HG03342 (cell line): ENCODE measurements around the gene RPL35A.
"Not testable (repeated sequence)": the region's sequence is repeated elsewhere in the genome, so short reads cannot be mapped to it uniquely, and the experiment has no call there.

ENCODE experiments used
- ATAC-seq: cut with Tn5 transposase; IDR thresholded peaks from one replicate; pipeline ENCODE4 v1.9.1; 2021; ENCODE audit warnings: mild to moderate bottlenecking, moderate library complexity; ENCODE audit not compliant: unreplicated experiment

Gene RPL35A

DNA sequence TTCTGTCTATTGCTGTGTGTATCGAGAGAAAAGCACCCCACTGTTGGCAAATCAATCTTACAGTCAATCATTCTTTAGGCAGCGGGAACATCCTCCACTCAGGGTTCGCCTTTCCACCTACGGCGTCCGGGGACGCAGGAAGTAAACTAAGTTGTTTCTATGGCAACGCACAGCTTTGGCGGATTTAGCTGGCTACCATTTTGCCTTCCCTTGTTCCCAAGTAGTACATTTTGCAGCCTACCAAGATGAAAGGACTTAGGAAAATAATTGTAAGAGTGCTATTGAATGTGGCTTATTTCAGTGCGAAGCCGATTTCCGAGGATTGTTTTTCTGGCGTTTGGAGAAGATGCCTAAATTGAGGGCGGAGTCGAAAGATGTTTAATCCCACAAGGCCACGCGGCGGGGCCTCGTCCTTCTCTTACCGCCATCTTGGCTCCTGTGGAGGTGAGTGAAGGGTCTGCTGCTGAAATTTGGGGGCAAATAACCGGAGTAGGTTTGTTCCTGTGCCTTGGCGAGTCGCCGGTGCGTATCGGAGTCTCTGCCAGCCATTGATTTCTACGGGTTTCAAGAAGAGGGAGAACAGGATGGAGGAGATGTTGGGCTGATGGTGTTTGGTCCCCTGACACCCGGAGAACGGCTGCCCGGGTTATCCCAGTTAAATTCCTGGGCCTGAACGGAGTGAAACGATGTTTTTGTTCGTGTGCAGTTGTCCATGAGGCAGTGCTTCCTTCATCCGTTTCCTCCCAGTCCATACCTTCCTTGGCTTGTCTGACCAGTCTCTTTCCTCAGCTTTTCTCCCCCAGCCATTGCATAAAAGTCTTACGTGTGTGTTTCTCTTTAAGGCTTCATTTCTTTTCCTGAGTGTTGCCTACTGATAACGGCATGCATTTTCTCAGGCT lies at the start of gene RPL35A:
RPL35A (plus strand) TSS at position 413 of the 899 bp plus-strand sequence. CDS start 778 bp downstream, outside the sequence.
- ATAC-seq = peak; percentile 93

DNA sequence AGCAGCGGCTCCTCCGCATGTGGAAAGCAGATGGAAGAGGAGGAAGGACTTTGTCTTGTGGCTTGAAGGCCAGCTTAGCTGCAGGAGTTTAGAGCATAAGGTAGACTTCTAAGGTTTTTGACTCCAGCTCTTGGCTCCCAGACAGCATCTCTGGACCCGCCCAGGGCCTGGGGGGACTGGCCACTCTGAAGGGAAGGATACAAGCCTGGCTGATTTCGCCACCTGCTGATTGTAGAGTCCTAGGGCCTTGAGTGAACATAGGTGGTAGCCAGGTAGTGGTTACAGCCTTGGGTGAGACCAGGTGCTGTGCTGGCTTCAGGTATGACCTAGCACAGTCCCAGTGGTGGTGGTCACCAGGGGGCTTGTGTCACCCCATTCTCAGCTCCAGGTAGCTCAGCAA lies 48.4 kb upstream of the RPL35A start:
- ATAC-seq = no peak

DNA sequence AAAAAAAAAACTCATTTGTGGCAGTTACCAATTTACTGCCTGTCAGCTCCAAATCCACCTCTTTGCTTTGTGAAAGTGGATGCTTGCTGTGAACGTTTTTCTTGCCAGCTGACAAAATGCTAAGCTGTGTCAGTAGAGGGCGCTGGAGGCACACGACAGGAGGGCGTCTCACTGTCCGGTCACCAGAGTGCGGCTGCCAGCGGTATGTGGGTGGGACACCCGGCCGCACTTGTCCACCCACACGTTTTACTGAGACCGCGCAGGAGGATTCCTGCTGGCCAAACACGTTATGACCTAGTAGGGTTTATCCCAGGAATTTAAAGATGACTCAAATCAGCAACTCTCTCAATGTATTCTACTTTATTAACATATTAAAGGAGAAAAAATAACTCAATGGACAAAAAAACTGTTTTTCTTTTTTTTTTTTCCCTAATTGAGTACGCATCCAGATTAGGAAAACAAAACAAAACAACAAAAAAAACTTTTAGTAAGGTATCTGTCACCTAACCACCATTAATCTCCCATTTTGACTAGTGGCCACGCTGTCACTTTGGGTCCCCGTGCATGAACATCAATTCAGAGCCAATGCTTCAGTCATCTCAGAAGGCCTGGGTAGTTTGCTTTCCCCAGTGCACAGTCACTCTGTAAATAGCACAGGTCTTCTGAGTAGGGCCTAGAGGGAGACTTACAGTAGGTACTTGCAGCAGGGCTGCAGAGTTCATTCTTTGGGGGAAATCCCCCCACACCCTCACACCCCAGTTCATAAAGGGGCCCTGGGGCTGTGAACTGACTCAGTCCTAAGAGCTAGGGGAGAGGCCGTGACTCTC lies 43.8 kb upstream of the RPL35A start:
- peak; percentile 76 for ATAC-seq

DNA sequence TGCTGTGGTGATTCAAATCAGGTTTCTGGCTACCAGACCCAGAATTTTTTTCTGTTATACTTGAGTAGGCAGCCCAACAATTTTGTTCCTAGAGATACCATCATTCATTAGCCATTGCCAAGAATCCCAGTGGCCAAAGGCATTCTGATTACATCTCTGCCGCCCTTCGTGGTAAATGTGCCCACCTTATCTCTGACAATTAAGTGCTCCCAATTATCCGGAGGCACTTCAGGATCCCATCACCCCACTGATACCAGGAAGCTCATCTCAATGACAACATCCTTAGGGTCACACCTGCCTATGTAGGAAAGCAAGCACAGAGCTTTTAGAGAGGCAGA lies 43.2 kb upstream of the RPL35A start:
- ATAC-seq = peak; percentile 12

DNA sequence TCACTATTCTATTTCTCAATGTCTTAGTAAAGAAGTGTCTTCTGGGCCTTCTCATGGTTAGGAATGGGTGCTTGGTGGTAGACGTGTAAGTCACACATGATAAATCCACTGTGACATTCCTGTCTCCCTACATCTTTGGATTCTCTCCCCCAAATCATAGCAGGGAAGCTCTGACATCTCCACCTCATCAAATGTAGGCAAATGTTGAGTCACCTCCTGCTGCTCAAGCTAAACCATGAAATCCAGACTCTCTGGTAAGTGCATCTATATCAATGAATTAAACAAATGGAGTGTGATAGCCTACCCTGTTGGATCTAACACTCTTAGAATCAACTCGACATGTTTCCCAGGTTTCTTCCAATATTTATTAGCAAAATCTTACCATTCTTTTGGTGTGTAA lies 42.8 kb upstream of the RPL35A start:
- ATAC-seq = no peak

DNA sequence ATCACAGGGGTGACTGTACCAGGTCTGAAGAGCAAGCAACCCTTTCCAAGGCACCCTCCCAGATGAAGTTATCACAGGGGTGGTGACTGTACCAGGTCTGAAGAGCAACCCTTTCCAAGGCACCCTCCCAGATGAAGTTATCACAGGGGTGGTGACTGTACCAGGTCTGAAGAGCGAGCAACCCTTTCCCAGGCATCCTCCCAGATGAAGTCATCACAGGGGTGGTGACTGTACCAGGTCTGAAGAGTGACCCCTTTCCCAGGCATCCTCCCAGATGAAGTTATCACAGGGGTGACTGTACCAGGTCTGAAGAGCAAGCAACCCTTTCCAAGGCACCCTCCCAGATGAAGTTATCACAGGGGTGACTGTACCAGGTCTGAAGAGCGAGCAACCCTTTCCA lies 41.4 kb upstream of the RPL35A start:
- ATAC-seq = not testable (repeated sequence)

DNA sequence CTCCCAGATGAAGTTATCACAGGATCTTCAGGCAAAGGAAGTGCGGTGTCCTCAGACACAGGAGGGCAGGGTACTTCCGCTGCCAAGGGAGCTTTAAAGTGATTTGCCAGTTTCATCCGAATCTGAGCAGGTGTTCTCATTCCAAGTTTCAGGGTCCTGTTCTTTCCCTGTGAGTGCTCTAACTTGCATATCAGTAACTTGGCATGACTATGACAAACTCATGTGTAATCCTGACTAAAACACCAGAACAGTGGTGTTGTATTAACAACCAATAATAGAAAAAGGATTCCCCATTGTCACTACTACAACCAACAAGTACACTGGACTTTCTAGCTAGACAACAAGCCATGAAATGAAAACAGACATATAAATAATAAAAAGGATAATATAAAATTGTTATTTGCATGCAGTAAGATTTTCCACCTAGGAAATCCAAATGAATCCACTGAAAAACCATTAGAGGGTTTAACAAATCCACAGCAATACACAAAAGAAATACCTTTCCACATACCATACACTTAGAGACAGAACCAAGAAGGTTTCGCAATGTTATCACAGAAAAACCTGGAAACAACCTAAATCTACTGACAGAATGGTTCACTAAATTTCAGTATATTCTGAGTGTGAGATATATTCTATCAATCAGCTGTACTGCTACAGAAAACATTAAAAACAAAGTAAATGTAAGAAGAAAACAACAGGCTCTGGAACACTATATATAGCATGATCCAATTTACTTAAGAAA lies 40.9 kb upstream of the RPL35A start:
- no peak for ATAC-seq

DNA sequence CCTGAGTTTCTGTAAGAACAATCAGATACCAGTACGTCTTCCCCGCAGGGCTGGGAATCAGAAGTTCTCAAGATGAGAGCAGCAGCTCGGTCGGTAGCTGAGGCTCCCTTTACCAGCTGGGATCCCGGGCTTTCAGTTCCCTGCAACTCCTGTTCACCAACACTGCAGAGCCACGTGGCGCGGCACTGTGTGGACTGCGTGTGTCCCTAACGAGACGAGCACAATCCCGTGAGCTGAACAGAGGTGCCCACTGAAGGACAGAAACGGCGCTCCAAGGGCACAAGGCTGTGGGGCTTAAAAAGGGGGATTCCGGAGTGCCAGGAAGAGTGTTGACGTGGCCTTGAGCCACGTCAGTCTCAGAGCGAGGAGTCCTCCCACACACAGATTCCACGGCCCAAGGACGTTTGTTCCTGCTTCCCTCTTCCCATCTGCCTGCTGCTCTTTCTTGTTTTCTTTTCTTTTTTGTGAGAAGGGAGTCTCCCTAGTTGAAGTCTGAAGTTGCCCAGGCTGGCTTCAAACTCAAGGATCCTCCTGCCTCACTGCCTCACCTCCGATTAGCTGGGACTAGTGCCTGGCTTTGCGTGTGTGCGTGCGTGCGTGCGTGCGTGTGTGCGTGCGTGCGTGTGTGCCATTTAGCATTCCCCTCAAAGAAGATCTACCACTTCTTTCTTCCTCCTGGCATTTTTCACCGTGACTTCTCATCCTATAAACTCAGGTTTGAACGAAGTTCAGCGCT lies 37.1 kb upstream of the RPL35A start:
- no peak for ATAC-seq

DNA sequence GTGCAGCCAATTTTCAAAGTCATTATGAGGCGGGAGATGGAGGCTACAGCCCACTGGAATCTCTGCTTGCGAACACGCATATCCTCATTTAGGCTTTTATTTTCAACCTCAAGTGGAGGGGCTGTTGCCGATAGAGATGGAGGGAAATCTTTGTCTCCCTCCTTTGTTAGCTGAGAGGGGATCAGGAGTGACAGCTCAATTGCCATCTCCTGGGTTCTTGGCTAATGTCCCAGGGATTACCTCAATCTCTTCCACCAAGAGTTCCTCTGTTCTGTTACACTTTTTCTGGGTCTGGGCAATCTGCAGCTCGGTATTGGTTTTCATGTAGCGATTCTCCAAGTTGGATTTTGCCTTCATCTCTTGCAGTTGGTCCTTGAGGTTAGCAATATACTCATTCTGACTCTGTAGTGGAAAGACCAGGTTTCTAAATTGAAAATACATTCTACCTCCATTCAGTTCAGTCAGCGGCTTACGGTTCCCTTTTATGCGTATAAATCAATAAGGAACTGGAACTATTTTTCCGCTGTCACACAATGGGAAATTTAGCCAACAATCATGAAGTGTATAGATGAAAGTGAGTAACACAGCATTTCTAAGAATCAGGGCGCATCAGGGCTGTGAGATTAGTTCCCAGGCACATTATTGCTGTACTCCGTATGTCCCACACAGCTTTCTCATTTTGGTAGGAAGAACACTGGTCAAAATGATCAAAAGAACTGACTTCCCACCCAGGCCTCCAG lies 36.2 kb upstream of the RPL35A start:
- no peak for ATAC-seq

DNA sequence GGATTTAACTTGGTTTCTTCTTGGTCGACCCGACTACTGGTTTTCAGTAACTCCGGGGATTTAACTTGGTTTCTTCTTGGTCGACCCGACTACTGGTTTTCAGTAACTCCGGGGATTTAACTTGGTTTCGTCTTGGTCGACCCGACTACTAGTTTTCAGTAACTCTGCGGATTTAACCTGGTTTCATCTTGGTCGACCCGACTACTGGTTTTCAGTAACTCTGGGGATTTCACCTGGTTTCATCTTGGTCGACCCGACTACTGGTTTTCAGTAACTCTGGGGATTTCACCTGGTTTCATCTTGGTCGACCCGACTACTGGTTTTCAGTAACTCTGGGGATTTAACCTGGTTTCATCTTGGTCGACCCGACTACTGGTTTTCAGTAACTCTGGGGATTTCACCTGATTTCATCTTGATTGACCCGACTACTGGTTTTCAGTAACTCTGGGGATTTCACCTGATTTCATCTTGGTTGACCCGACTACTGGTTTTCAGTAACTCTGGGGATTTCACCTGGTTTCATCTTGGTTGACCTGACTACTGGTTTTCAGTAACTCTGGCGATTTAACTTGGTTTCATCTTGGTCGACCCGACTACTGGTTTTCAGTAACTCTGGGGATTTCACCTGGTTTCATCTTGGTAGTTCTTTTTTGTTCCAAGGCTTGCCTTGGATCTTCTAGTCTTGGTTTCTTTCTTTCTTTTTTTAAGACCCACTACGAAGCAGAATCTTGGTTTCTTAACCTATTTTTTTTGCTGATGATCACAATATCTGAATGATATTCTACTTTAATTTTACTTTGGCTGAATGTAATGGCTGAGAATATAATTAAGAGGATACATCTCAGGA lies 28.3 kb upstream of the RPL35A start:
- ATAC-seq = not testable (repeated sequence)

DNA sequence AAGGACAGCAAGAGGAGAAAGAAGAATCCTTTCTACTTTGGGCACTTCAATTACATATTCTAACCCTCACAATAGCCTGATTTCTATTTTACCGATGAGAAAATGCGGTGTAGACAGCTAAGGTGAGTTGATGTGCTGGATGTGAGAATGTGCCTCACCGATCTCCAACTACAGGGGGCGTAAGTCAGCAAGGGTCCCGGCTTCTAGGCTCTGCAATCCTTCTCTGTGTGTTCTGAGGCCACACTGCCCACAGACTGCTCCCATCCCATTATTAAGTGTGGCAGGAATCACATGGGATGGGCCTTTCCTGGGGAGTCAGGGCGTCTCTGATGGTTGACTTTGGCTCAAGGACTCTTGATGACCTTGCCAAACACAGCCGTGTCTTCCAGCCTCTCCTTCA lies 23.6 kb upstream of the RPL35A start:
- no peak for ATAC-seq

DNA sequence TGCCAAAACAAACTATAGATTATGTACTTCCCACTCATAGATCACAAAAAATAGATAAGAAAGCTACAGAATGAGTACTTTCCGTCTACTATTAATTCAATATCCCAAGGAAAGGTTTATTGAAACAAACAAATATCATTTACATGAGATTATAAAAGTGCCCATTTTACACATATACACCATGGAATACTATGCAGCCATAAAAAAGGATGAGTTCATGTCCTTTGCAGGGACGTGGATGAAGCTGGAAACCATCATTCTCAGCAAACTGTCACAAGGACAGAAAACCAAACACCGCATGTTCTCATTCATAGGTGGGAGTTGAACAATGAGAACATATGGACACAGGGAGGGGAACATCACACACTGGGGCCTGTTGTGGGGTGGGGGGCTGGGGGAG lies 22.4 kb upstream of the RPL35A start:
- ATAC-seq = not testable (repeated sequence)

DNA sequence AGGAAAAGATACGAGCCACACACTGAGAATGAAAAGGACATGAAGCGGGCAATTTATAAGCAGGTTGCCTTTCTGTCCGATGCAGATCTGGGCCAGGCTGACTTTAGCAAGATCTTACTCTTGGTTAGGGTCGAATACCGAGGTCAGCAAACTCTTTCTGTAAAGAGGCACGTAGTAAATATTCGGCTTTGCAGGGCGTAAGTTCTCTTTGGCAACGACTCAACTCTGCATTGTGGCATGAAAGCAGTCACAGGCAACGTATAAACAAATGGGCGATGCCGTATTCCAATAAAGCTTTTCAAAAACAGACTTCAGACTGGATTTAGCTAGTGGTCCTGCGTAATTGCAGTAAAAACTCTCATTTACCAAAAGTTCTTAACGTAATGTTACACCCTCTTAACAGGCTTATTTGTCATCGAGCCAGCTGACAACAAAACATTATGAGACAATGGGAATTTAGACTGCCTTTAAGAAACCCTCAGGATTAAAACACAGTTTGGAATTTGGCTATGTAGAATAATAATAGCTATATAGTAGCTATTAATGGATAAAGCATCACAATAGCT lies 13.1 kb upstream of the RPL35A start:
- no peak for ATAC-seq

DNA sequence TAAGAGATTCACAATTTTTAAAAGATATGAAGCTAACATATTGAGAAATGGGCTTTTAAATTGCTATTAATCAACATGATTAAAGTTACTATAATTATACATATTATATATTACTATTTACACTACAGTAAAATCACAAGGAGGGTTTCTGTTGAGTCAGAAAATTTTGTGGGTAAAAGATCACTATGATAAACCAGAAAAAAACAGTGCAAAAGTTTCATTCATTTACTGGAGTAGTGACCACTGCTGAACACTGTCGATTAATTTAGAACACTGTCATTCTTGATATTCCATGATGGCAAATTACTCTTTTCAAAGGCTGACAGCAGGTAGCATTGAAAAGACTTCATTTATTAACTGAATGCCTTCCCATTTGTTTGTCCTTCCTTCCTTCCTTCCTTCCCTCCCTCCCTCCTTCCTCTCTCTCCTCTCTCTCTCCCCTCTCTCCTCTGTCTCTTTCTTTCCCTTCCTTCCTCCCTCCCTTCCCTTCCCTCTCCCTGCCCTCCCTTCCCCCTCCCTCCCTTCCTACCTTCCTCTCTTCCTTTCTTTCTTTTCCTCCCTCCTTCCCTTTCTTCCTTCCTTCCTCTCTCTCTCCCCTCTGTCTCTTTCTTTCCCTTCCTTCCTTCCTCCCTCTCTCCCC lies 9.1 kb upstream of the RPL35A start:
- no peak for ATAC-seq

DNA sequence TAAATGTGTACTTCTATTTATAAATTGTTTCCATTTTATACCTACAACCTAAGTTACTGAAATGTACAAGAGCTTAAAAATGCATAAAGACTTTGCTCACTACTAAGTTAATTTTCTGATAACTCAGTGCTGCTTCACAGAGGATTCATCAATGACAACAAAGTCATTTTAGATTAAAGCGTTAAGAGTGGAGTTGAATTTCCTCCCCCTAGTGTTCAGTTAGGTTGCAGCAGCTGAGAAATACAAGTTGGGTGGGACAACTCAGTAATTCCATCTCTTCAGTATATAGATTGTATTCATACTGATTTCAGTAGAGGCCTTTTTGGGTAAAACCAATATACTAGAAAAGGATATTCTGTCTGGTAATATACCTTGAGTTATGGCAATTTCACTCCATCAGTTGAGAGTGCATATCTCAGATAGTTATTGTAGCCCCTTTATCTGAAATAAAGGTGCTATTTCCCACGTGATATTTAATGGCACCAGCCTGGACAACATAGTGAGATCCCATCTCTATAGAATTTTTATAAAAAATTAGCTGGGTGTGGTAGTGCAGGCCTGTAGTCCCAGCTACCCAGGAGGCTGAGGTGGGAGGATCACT lies 6.9 kb upstream of the RPL35A start:
- no peak for ATAC-seq

DNA sequence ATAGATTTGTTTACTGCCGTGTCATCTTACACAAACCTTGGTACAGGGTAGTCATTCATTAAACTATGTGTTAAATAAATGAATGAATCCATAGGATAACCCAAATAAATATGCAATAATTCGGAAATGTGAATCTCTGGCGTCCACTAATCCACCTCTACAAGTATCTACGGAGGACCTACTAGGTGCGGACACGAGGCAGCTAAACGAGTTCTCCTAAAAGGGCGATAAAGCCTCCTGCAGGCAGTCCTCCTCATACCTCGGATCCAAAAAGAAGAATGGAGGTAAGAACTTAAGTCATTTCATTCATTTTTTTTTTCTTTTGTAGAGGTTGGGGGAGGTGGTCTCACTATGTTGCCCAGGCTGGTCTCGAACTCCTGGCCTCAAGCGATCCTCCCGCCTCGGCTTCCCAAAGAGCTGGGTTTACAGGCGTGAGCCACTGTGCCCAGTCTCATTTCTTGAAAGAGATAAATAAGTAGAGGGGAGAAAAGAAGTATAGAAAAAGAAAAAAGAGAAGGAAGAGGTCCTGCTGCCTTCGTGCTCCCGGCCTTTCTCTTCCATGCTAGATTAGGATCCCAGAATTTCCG lies 706 bp upstream of the RPL35A start:
- ATAC-seq = no peak

DNA sequence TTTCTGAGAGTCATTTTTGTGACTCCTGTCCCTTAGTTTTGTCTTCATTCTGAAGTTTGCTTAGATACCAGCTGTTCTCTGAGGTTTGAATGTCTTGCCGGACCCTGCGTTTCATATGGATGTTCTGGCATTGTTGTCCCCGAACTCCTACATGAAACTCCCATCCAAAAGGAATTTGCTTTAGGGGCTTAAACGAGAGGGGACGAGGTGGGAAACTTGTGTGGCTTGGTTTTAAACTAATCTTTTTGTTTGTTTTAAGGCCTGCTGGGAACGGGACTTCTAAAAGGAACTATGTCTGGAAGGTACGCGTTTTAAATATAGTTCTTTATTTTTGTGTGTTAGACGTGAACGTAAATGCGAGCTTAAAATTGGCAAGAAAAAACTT lies 679 bp downstream of the RPL35A start:
- no peak for ATAC-seq
